Measurements from ENCODE around the gene LECT2.

The LECT2 gene

DNA sequence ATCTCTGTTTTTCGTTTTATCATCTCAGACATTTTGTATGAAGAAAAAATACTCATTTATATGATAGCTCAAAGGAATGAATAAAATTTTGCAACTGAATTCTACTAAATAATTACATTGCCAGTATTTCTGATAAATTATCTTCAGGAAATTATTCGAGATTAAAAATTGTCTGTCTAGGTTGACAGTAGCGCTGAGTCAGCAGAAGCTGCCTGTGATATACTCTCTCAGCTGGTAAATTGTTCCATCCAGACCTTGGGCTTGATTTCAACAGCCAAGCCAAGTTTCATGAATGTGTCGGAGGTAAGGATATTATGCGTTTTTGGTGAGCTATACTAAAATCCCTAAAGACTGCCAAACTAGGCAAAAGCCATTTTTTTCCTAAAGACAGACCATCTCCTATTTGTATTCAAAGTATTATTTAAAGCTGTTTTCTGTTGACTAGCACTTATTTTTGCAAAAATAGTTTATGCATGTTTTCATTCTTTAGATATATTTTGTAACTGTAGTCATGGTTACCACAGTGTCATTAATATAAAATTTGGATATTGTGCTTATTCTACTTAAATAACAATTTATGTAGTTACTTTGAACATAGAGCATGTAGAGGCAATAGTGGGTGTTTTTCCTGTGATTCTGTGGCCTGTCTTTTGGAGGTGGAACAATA is 17.4 kb downstream of the LECT2 start:
- no peak for DNase-seq

DNA sequence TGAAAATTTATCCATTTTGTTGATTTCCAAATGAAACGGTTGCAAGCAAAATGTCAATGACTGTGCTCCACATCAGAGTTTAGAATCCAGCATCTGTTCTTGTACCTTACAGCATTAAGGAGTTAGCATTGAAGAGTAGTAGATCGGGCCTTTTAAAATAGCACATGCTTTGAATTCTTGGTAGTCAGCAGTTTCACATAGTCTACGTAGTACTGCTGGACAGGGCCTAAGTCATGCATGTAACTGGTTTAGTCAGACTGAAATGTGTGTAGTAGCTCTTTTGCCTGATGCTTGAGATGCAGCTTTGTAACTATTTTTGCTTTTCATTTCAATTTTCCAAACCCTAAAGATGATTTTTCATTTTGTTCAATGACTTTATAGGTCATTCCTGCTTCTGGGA is 19.8 kb downstream of the LECT2 start:
- no peak for DNase-seq

DNA sequence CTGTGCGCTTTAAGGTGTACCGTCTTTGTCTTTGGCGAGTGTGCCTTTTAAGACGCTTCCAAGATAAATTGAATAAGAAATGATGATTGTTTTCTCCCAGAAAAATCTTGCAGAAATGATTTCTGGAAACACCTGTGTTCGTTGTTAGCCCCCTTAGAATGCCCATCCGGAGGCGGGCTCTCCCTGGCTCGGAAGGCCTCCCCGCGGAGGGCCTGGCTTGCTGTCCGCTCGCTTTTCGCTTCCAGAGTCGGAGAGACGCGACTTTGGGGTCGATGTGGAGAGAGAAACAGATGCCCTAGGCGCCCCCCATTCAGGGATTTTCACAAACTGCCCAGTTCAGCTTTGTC is 23.9 kb downstream of the LECT2 start:
- no peak for DNase-seq

DNA sequence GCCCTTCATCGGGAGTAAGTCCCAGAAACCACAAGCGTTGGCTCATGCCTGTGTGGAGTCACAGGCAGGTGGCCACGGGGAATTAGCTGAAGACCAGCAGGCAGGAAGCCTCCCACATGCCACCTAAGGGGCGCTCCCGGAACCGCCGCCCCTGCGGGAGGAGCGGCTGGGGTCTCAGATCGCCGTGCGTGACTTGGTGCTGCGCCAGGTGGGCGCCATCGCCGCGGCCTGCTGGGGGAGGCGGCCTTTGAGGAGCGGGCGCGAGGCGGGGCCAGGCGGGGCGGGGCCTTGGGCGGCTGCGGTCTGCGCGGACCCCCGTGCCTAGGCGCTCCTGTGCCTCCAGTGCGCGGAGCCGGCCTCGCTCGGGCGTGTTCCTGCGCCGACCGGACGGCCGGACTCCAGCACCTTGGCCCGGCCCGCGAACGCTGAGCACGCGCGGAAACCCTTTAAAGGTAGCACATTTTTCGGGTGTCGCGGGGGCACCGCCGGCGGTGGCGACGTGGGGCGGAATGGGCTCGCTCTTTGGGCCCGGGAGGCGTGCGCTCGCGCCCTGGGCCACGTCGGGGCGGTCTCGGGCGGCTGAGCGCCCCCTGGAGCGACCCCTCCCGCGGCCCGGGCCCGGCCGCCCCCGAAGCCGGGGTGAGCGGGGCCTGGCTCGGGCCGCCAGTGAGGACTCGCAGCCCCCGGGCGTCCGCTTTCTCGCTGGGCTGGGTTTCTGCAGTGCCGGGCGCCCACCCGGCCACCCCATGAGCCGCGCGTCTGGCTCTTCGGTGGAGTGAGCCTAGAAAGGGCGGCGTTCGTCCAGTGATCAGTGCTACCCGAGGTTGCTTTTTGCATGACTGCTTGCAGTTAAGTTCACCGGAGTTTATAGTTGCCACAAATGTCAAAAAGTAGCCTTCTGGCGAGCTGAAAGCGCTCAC is 24.5 kb downstream of the LECT2 start:
- peak in 1 of 56 donors; percentile 4 for DNase-seq

DNA sequence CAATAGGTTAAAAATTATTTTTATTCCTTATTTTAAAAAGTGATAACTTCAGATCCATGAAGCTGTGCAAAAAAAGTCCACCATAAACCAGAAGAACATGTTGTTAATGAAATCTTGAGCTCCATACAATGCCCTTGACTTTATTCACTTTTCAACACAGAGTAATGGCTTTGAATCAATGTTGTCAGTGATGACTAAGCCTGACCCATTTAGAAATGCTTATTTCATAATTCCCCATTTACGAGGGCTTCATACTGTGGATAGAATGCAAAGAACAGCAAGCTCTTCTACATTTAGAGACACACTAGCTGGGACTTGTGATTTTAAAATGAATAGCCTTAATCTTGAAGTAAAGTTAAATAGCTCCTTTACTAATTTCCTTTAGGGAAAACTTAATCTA is 33.4 kb downstream of the LECT2 start:
- no peak for DNase-seq

DNA sequence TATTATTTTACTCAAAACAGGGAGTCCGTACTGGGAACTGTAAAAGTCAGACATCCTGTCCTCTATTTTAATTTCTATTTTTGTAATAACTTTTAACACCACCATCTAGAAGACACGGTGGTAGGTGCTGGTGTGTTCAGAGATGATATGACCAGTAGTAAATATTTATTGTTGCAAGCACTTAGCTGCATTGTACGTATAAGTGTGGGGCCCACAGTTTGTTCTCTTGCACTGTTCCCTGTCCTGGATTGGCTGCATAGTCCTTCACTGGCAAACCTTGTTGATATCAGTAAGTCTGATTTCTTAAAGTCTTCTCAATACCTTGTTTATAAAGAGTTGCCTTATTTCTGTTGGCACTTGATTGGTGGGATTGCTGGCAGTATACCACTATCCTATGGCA is 34.6 kb downstream of the LECT2 start:
- no peak for DNase-seq

DNA sequence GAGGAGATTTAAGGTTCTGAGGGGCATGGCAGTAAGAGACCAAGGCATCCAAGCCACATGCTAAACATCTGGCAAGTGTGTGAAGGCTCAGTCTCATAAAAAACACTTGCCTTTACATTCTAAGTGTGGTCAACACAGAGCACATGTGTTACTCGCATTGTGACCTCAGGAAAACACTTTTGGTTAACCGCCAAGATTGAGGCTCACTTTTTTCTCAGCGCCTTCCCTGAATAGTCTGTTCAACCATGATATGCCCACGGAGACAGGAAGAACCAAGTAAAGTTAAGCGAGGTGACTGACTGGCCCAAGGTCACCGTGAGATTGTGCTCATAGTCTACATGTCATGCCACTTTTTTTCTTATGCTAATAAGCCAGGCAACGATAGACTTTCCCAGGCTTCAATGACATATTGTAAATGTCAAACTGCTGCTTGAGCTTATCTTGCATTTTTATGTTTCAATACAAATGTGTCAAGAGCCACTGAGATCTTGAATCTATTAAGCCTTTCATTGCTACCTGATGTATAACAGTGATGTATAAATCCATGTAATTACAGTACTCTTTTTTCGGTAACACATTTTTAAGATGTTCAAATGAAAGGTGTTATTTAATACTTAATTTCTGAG is 38.0 kb downstream of the LECT2 start:
- DNase-seq, result no peak

DNA sequence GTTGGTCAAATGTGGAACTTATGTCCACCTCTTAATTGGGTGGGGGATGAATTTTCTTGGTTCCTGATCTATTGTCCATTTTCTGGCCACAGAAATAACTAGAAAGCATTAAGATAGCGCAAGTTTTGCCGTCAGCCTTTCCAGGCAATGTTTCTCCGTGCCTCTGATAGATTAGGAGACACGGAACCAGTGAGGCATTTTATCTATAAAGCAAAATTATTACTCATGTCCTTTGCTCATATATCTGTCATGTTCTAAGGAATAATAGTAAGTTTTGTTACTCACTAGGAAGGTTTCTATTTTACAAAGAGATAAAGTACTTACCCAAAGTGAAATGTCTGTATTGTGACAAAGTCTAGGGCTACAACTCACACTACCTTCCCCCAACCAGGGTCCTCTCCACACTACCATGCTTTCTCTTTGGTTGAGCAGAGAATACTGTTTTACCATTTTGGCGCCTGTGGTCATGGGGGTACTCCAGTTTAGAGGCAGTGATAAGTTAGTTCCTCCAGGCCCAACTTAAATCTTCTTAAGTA is 39.2 kb downstream of the LECT2 start:
- no peak for DNase-seq

DNA sequence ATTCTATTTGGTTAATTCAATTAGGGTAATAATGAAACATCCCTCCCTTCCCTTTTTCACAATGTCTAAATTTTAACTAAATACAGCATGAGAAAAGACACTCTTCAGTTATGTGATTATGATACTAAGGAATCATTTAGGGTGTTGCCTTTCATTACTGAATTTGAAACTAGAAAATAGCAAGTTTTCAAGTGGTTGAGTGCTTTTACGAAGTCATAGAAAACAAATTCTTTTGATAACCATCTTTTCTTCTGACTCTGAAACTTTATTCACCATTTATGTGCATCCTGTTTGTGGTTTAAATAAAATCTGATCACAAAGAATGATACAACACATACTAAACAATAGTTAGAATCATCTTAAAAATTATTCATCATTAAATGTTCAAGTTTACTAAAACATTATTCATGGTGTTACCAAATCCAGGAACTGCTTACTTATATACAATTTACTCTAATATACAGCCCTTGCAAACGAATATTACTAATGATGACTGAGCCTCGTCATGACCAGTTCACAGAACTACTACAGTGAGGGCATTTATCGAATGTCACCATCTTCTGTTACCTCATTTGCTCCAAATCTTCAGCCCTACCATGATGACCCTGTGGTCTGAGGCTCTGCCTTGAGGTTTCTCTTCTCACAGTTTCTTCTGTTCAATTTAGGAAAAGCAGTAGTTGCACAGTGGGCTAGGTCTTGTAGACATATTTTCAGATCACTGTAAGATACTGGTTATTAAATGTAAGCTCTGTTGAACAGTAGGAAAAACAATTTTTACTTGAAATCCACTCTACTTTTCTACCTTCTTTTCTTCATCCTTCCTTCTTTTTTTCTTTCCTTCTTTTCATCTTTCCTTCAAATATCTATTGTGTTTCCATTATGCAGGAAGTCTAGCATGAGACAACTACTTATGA is 40.8 kb downstream of the LECT2 start:
- no peak for DNase-seq

DNA sequence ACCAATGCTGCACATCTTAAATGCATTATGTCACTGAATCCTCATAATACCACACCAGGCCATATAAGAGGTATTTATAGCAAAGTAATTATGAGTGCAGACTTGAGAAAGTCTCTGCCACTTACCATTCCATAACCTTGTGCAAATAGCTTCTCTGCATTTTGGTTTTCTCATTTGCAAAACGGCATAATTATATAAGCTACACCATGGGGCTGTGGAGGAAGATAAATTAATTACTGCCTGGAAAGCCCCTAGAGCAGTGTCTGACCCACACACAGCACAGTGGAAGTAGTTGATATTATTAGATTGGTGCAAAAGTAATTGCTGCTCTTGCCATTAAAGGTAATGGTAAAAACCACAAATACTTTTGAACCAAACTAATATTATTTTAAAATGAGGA is 49.6 kb downstream of the LECT2 start:
- DNase-seq, result no peak

DNA sequence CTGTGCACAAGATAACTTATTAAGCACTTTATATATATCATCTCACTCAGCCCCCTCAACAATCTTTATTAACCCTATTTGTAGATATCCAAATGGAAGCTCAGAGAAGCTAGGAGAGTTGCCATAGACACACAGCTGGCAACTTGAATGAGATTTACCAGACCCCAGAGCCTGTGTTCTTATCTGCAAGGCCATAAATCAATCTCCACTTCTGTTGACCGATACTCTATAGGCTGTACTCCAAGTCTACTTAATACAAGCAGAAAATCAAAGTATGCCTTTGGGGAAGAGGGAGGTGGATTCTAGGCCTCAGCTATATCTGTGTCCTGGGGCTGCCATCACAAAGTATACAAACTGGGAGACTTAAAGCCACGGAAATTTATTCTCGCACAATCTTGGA is 53.1 kb downstream of the LECT2 start:
- DNase-seq, result no peak

DNA sequence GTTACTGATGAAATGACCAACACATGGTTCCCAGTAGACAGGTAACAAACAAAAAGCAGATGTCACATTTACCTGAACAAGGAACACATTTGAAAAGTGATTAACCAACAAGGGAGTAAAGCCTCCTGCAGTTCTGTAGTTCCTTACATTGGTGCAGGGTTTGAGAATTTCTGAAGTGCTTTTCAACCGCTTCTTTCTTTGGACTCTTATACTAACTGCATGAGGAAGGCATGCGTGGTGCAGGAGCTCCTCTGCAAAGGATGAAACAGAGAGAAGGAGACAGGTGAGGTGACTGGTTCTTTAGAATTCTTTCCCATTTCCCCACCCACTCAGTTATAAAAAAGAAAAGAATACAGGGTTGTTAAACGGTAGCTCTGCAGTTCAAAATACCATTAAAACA is 54.5 kb downstream of the LECT2 start:
- DNase-seq, result no peak

DNA sequence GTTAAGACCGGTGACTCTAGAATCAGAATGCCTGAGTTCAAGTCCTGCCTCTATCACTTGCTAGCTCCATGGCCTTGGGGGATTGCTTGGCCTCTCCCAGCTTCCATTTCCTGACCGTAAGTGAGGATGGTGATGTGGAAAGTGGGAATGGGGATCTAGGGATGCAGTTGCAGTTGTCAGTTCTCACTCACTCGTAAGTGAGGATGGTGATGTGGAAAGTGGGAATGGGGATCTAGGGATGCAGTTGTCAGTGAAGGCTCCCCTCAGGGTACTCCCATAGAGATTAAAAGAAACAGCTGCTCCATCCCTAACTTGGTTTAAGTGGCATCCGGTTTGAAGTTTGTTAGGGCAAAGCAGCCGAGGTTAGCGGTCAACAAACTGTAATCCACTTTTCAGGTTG is 56.1 kb downstream of the LECT2 start:
- no peak for DNase-seq

Measured in amygdala (tissue), 56 donors.